DMS53 treated with DMSO at 0.1 percent for 48 hours (cell line): ENCODE results near the gene TNFSF11.
"Not testable (repeated sequence)": the region's sequence is repeated elsewhere in the genome, so short reads cannot be mapped to it uniquely, and the experiment has no call there.

ENCODE experiments used
- DNase-seq: peaks from one replicate; lab custom pipeline; 2025; ENCODE audit not compliant: unreplicated experiment; lab: John Stamatoyannopoulos, UW

TNFSF11 gene

GRCh38 chr13:42560320-42560719, 13.6 kb upstream of the TNFSF11 start:
- not testable (repeated sequence) for DNase-seq

DNA sequence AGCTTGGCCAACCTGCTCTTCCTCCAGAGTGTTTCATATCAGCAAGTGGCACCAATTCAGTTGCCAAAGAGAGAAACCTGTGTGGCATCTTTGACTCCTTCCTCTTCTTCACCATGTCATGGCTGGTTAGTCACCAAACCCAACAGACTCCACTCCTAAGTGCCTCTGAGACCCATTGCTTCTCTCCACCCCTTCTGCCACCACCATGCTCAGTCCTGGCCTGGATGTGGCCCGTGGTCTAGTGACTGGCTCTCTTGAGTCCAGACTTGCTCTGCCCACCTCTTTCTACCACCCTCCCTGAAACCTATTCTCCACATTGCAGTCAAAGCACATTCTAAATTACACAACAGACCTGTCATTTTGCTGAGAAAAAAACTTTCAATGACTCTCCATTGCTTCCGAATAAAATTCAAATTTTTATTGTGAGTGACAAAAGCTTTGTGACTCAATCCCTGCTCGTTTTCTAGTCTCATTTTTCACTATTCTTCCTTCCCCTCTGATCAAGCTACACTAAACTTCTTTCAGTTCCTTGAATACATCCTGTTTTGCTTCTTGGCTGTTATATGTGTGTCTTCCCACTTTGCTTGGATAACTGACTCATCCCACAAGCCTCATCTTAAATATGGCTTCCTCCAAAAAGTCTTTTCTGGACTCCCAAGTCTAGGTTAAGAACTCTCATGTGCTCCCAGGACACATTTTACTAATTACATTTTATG, 12.0 kb upstream of the TNFSF11 start:
- no peak for DNase-seq

DNA sequence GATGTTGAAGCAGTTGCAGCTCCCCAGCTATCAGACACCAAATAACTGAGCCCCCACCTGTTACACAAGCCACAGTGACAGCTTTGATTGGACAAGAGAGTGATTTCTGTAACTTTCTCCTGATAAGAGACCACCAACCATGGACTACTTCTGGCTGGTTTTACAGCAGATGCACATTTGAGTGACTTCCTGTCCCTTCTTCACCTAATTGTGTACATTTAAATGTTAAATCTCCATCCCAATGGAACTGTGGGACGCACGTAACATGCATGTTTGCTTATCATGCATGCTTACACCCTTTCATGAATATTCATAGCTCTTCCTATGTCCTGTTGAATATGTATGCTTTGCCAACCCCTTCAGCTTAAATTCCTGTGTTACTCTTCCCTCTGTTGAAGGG, 6.0 kb upstream of the TNFSF11 start:
- no peak for DNase-seq

GRCh38 chr13:42569576-42570344, 4.2 kb upstream of the TNFSF11 start:
- DNase-seq: no peak

DNA sequence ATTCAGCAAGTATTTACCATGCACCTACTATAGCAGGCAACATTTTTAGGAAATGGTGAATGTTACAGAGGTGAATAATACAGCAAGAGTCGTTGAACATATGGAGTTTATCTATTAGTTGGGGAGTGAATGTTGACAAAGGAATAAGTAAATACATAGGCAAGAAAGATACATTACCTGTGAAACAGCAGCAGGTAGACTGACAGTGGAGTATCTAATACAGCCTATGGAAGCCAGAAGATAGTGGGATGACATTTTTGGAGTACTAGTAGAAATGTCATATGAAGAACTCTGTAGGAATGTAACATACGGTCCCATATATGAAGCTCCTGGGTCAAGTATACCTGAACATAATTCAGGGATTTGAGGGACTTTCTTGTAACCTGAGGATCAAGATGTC, 2.1 kb upstream of the TNFSF11 start:
- DNase-seq: no peak

- no peak for DNase-seq
Measured at GRCh38 chr13:42574435-42575311, 721 bp downstream of the TNFSF11 start.

DNA sequence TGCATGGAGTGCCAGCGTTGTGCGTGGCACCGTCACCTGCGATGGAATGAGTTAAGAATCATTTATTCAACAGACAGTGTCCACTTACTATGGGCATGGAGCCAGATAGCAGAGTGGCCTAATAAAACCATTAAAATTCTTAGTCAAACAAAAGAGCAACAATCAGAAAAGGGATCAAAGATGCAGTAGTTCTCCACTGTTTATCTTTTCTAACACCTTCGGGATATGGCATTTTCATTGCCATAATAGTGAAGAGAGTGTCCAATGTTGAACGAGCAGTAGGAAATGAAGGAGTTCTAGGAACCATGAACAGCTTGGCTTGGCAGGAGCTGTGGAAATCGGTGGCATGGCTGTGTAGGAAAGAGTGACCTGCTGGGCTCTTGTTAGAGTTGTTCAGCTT, 2.0 kb downstream of the TNFSF11 start:
- DNase-seq: no peak

DNA sequence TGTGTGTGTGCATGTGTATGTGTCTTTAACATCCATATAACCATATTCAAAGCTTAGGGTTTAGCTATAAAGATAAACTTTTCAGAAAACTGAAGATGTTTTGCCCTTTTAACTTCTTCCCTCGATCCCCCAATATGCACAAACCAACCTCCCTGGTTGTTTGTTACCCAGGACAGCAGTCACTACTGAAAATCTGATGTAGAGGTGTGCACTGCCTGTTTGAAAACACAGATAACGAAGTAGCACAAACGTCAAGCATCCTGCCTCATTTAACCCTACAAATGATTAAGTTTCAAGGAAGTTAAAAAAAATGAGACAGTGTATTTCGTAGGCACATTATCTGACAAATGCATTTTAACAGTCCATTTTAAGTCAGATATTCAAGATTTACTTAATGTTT, 3.6 kb downstream of the TNFSF11 start:
- no peak for DNase-seq

GRCh38 chr13:42580644-42581043, 6.7 kb downstream of the TNFSF11 start:
- no peak for DNase-seq

GRCh38 chr13:42581427-42581826, 7.5 kb downstream of the TNFSF11 start:
- DNase-seq: no peak

DNA sequence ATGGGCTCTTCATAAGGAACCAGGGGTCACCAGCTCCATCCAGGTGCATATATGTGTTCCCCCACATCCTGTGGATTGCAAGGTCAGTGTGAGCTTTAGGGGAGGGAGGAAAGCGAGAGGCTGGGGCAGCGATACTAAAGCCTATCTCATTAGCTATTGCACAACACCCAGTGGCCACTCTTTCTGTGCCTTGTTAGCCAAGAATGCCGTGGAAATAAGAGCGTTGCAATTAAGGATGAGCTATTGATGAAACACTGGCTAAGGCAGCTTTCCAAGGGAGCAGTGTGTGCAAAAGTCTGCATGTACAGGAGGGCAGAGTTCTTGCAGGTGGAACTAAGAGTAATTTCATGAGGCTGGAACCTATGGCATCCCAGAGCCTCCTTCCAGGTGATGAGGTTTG, 17.6 kb downstream of the TNFSF11 start:
- no peak for DNase-seq

DNA sequence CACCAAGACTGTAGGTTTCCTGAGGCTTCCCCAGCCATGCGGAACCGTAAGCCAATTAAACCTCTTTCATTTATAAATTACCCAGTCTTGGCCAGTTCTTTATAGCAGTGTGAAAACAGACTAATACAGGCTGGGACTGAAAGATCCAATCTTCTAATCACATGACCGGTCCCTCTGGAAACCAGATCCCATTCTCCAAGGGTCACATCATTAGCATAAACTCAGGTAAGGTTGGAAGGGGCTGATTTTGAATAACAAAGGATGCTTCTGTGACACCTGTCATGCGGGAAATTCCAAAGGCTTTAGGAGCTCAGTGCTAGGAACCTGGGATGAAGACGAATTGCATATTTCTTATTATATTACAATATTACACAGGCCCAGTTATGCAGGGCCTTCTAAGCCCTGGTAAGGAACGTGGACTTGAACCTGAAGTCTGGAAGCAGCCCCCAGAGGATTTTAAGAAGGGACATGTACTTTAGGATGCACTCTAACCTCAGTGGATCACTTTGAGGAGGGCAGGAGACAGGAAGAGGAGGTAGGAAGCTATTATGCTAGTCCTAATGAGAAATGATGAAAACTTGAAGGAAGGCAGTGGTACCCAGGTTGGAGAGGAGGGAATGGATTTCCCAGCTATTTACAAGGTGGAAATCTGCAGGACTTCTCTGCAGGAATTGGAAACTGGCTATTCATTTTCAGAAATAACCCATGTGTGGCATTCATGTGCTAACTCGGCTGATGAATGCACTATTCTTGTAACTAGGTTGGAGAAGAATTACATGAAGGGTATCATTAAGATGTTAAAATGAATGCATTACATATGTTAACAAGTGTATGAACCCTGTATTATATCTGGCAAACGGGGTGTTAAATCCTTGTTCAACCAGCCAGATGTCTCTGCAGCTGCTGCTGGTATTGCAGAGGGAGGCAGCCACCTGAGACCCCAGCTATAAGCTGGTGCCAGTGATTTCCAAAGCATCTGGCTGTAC, 19.3 kb downstream of the TNFSF11 start:
- DNase-seq: no peak

DNA sequence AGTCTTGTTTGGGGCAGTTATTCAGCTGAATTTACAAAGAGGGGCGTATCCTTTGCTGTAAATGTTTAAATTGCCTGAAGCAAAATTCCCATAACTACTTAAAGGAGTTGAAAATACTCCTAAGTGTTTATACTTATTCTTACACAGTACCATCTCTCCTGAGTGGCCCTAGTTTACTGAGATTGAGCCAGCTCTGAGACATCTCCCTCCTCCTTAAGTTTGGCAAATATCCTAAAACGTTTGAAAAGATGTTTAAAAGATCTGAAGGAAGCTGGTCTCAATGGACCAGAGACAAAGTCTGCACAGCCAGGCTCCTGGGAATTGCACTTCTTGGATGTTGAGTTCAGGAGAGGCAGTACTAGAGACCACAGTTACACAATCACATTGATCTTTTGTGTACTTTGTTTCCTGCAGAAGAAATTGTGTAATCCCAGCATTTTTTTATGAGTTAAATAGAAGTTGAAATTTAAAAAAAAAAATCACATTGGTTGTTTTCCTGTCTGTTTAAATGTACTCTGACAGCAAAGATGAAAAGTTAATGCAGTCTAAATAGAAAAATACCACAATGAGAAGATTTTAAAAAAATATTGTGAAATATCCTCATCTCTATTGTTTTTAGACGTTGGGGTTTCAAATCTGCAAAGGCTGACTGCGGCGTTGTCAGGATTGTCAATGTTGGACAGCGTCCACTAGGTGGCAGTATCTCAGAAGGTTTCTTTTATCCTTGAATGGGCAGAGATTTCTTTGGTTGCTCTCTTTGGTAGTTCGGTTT, 20.7 kb downstream of the TNFSF11 start:
- DNase-seq: peak; percentile 36

GRCh38 chr13:42595253-42595571, 21.3 kb downstream of the TNFSF11 start:
- DNase-seq: no peak

GRCh38 chr13:42597505-42597904, 23.6 kb downstream of the TNFSF11 start:
- no peak for DNase-seq

DNA sequence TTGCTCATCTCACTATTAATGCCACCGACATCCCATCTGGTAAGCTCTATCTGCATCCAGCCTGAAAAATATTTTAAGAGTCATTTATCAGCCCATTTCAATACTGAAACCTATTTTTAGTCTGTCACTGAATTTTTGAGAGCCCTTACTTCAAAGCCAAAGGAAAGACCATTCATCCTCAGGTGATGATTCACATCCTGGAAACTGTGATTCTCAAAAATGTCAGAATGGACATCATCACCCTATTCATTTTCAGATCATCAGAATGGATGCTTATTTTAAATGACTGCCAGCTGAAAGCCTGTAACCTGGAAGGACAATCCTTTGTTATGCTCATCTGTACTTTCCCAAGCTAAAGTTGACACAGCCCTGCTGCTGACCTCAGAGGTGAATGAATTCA, 27.0 kb downstream of the TNFSF11 start:
- DNase-seq: no peak

- no peak for DNase-seq
Measured at GRCh38 chr13:42602906-42603305, 29.0 kb downstream of the TNFSF11 start.

DNA sequence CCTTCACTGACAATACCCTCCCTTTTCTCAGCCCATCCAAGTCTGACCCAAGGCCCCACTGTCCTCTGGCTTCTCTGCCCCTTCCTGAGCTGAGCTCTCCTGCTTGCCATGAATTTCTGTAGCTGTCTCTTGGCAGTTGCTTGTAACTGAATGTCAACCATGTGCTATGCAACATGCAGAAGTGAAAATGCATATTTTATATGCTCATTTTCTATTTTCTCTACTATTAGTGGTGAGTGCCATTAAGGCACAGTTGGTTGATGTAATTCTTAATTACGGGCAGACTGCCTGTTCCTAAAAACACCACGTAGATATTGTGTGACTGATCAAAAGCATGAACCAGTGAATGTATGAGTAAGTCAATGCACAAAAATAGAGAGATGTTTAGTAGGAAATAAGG, 29.6 kb downstream of the TNFSF11 start:
- DNase-seq: no peak

DNA sequence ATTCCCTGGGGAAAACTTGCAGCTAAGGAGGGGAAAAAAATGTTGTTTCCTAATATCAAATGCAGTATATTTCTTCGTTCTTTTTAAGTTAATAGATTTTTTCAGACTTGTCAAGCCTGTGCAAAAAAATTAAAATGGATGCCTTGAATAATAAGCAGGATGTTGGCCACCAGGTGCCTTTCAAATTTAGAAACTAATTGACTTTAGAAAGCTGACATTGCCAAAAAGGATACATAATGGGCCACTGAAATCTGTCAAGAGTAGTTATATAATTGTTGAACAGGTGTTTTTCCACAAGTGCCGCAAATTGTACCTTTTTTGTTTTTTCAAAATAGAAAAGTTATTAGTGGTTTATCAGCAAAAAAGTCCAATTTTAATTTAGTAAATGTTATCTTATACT, 33.6 kb downstream of the TNFSF11 start:
- no peak for DNase-seq

DNA sequence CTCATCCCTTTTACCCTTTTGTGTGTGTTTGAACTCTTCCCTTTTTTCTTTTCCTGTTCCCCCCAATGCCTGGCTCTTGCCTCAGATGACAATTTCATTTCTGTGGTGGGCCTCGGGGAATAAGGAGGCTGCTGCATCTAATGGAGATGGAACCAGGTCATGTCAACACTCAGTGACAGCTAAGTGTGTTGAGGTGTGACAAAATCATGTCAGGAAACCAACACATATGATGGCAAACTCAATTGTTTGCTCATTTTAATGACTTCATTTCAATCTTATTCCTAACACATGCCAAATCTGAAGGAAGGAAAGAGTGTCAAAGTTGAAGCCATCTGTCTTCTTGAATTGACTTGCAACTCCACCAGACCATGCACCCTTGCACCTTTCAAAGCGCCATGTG, 36.7 kb downstream of the TNFSF11 start:
- DNase-seq: no peak
